Neutrophil (primary cell): ENCODE results near the gene RTKN2.

Experiments
- H3K27ac ChIP-seq: fragments of 200-600 bp; sonication (generic); 2 replicates; pipeline ENCODE4 v1.5.1; 2016; ENCODE audit warnings: mild to moderate bottlenecking, moderate library complexity
- H3K27me3 ChIP-seq: fragments of 200-600 bp; sonication (generic); 2 replicates; pipeline ENCODE4 v1.6.0; 2016; ENCODE audit warnings: mild to moderate bottlenecking
- H3K36me3 ChIP-seq: fragments of 200-600 bp; sonication (generic); 2 replicates; pipeline ENCODE4 v1.5.1; 2017
- H3K4me1 ChIP-seq, 2 experiments: fragments of 200-600 bp in 1 of 2; sonication (generic) in 1 of 2; 1 replicate in 1 of 2; 2 replicates in 1 of 2; pipeline versions ENCODE4 v1.5.1 to v1.6.1; 2013 to 2016; ENCODE audit warnings: low read depth in 1 of 2, low read length in 1 of 2, mild to moderate bottlenecking in 1 of 2, moderate library complexity in 1 of 2; ENCODE audit not compliant: control insufficient read depth in 1 of 2, insufficient read depth in 1 of 2
- H3K4me3 ChIP-seq, 2 experiments: fragments of 200-600 bp in 1 of 2; sonication (generic) in 1 of 2; 1 replicate in 1 of 2; 2 replicates in 1 of 2; pipeline ENCODE4 v1.5.1; 2013 to 2016; ENCODE audit warnings: low read depth in 1 of 2, low read length in 1 of 2, mild to moderate bottlenecking in 1 of 2, moderate library complexity in 1 of 2
- H3K9me3 ChIP-seq: fragments of 200-600 bp; sonication (generic); 2 replicates; pipeline ENCODE4 v1.5.1; 2016
- TF ChIP-seq, protein P1 (sequence below): fragments of 200-600 bp; sonication (generic); IDR thresholded peaks from 2 replicates; pipeline ENCODE4 v1.5.1; 2016; ENCODE audit warnings: antibody characterized with exemption

Gene RTKN2

GRCh38 chr10:62264702-62265436, 3.8 kb downstream of the RTKN2 start:
- H3K4me1 ChIP-seq, result peaks cover 10 to 13% of the 10 kb centered on the region in 2 experiments
- H3K27ac ChIP-seq, result no peak overlapping the region
- H3K9me3 ChIP-seq, result no peaks in the 10 kb centered on the region
- no peak overlapping the region for H3K4me3 ChIP-seq
- H3K36me3 ChIP-seq, result no peaks in the 10 kb centered on the region
- peaks cover 38% of the 10 kb centered on the region for H3K27me3 ChIP-seq
- TF ChIP-seq, protein P1, sequence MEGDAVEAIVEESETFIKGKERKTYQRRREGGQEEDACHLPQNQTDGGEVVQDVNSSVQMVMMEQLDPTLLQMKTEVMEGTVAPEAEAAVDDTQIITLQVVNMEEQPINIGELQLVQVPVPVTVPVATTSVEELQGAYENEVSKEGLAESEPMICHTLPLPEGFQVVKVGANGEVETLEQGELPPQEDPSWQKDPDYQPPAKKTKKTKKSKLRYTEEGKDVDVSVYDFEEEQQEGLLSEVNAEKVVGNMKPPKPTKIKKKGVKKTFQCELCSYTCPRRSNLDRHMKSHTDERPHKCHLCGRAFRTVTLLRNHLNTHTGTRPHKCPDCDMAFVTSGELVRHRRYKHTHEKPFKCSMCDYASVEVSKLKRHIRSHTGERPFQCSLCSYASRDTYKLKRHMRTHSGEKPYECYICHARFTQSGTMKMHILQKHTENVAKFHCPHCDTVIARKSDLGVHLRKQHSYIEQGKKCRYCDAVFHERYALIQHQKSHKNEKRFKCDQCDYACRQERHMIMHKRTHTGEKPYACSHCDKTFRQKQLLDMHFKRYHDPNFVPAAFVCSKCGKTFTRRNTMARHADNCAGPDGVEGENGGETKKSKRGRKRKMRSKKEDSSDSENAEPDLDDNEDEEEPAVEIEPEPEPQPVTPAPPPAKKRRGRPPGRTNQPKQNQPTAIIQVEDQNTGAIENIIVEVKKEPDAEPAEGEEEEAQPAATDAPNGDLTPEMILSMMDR, result no peak

- Histone ChIP-seq H3K27me3 (peaks cover 30% of the 10 kb centered on the region), H3K9me3 (no peaks in the 10 kb centered on the region), H3K4me3 (no peak overlapping the region), H3K36me3 (no peaks in the 10 kb centered on the region), H3K27ac (no peak overlapping the region), H3K4me1 (peaks cover 9 to 13% of the 10 kb centered on the region in 2 experiments)
- TF ChIP-seq, protein P1, result no peak
These were observed 4.5 kb downstream of the RTKN2 start for GRCh38 chr10:62264126-62264525.

DNA sequence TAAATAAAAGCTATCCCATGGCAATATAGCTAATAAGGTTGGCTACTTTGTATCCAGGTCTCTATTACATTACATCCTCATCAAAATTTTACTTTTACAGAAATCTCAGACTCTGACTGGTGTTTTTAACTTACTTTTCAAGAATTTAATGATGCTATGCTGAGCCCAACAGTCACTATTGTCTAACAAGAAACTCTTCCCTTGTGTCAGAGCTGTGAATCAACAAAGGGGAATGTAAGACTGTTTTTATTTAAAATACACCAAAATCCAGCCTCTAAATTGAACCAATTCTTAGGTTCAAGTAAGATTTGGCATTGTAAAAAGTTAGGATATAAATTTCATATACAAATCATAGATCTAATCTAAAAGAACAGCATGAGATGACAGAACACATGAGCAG, 7.0 kb downstream of the RTKN2 start:
- Histone ChIP-seq H3K9me3 (no peaks in the 10 kb centered on the region), H3K27me3 (peaks cover 5% of the 10 kb centered on the region), H3K27ac (no peak overlapping the region), H3K4me3 (no peak overlapping the region), H3K36me3 (no peaks in the 10 kb centered on the region), H3K4me1 (no peaks in the 10 kb centered on the region)
- TF ChIP-seq, protein P1, result no peak

- Histone ChIP-seq H3K27ac (no peak overlapping the region), H3K4me3 (no peak overlapping the region), H3K36me3 (no peaks in the 10 kb centered on the region), H3K9me3 (no peaks in the 10 kb centered on the region), H3K27me3 (no peaks in the 10 kb centered on the region), H3K4me1 (no peaks in the 10 kb centered on the region)
- TF ChIP-seq, protein P1, result no peak
These were observed 8.6 kb downstream of the RTKN2 start for GRCh38 chr10:62259998-62260397.

GRCh38 chr10:62259456-62259855, 9.2 kb downstream of the RTKN2 start:
- Histone ChIP-seq H3K27me3 (no peaks in the 10 kb centered on the region), H3K4me3 (no peak overlapping the region), H3K9me3 (no peaks in the 10 kb centered on the region), H3K27ac (no peak overlapping the region), H3K4me1 (no peaks in the 10 kb centered on the region), H3K36me3 (no peaks in the 10 kb centered on the region)
- TF ChIP-seq, protein P1, result no peak
